ENCODE results near the gene SEC22C. TPM values are rescaled to one million over a fixed set of nuclear protein-coding genes. Genes with fewer than 3 reads are reported as not detected.
A peak's percentile ranks its signal among the peaks of the same experiment; 100 is the strongest.

Gene SEC22C
- total RNA-seq, 4 donors from 2014 or later: 56.0 to 84.4 (median 72.1) TPM

DNA sequence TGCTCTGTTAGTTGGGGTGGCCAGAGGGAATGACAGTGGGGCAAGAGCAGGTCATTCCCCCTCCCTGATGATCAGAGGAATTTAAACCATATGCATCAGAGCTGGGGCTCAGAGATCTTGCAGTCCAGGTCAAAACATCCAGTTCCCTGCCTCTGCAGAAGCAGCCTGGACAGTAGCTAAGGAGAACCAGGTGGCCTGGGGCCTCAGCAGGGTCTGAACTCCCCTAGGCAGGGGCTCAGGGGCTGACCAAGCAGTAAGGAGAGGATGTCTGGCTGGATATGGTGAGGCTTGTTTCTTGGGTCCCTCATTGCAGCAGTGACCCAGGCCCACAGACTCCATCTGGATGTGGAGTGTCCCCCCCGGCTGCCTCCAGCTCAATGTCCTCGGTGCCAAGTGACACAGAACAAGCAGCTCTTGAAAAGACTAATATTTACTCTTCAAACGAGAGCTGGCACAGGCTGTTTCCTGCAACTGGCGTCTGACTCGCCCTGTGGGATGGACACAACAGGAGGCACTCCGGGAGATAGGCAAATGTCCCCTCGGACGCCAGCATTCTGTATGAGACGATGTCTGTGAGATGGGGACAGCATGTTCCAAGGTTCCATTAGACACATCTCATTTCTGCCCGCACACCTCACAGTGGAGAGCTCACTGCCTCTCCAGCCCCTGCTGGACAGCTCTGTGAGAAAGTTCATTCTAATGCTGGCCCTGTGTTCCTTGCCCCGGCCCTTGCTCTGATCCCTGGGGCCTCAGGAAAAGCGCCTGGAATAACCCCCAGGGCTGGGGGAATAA lies 37.1 kb downstream of the SEC22C start:
- Histone ChIP-seq H3K9me3 (no peaks in the 10 kb centered on the region), H3K36me3 (peaks cover 0 to 21% of the 10 kb centered on the region in 2 donors), H3K4me1 (peaks cover 3 to 48% (median 12%) of the 10 kb centered on the region in 3 donors), H3K4me3 (no peak overlapping the region), H3K27me3 (no peaks in the 10 kb centered on the region), H3K27ac (peak overlapping the region in 3 of 4 donors; percentile 63 to 69 (median 68))
- 14 to 60% methylated on average over 1 to 9 of the region's 12 CpGs for WGBS, 2 donors (ENCODE audit: low coverage in 1 of 2)
- ATAC-seq: peak; percentile 65
- TF ChIP-seq, protein P1, sequence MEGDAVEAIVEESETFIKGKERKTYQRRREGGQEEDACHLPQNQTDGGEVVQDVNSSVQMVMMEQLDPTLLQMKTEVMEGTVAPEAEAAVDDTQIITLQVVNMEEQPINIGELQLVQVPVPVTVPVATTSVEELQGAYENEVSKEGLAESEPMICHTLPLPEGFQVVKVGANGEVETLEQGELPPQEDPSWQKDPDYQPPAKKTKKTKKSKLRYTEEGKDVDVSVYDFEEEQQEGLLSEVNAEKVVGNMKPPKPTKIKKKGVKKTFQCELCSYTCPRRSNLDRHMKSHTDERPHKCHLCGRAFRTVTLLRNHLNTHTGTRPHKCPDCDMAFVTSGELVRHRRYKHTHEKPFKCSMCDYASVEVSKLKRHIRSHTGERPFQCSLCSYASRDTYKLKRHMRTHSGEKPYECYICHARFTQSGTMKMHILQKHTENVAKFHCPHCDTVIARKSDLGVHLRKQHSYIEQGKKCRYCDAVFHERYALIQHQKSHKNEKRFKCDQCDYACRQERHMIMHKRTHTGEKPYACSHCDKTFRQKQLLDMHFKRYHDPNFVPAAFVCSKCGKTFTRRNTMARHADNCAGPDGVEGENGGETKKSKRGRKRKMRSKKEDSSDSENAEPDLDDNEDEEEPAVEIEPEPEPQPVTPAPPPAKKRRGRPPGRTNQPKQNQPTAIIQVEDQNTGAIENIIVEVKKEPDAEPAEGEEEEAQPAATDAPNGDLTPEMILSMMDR (IDR thresholded peaks at IDR 0.05): peak in 2 of 4 experiments; percentile 30 to 41
- TF ChIP-seq POLR2AphosphoS5 (IDR thresholded peaks at IDR 0.05): no peak
- TF ChIP-seq EP300 (IDR thresholded peaks at IDR 0.05): no peak
- no peak for TF ChIP-seq POLR2A (IDR thresholded peaks at IDR 0.05)

DNA sequence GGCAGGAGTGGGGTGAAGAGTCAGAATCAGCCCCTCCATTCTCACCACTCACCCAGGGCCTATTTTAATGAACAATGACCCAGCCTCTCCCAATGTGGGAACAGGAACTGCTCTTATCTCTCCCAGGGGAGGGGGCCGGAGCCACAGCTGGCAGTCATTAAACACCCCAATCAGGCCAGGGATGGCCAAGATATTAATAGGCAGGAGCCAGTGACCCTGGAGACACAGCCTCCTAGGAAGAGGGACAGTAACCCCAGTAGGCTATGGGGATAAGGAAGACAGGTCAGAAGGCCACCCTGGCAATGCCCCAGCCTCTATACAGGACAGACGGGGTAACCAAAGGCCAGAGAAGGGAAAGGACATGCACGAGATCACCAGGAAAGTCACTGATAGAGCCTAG lies 40.7 kb downstream of the SEC22C start:
- no peak for ATAC-seq
- no peak for TF ChIP-seq POLR2A (IDR thresholded peaks at IDR 0.05)
- TF ChIP-seq, protein P1 (IDR thresholded peaks at IDR 0.05): no peak
- TF ChIP-seq EP300 (IDR thresholded peaks at IDR 0.05): no peak
- TF ChIP-seq POLR2AphosphoS5 (IDR thresholded peaks at IDR 0.05): no peak
- H3K27ac ChIP-seq: no peak overlapping the region
- no peaks in the 10 kb centered on the region for H3K9me3 ChIP-seq
- peaks cover 3 to 31% (median 12%) of the 10 kb centered on the region in 3 donors for H3K4me1 ChIP-seq
- no peaks in the 10 kb centered on the region for H3K27me3 ChIP-seq
- H3K36me3 ChIP-seq: no peaks in the 10 kb centered on the region
- H3K4me3 ChIP-seq: no peak overlapping the region
- WGBS, 2 donors (ENCODE audit: low coverage in 1 of 2): 47 to 50% methylated on average over 2 of the region's 3 CpGs

DNA sequence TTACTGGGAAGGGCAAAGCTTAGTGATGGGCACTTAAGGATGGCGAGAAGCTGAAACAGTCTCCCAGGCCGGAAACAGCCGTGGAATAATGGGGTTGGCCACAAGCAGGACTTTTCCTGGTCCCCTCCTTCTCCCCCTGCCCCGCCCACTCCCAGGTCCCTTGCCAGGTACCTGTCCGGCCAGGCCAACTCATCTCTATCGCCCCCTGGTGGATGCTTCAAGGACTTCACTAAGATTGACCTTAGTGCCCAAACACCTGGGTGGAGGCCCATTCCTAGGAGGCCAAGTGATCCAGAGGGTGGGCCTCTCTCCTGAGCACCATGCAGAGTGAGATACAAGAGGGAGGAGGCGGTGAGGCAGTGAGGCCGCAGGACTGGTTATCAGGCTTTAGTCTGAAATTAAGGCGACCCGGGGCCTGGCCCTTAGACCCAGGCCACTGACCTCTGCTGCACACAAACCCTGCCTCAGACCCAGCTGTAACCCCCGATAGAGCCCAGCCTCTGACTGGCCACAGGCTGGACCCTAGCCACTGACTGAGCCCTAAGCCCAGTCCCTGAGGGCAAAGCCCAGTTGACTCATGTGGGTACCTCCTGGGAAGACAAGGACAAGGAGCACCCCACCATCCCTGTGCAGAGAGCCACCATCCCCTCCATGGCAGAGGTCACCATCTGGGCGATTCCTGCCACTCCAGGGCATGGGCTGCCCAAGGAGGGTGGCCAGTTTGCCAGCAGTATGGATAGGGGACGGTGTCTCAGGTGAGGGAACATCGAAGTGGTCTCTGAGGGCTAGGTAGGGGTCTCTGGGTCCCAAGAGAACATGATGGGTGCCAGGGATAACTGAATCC lies 41.7 kb downstream of the SEC22C start:
- Histone ChIP-seq H3K27ac (no peak overlapping the region), H3K27me3 (no peaks in the 10 kb centered on the region), H3K4me3 (no peak overlapping the region), H3K4me1 (peaks cover 3 to 22% (median 8%) of the 10 kb centered on the region in 3 donors), H3K9me3 (no peaks in the 10 kb centered on the region), H3K36me3 (no peaks in the 10 kb centered on the region)
- no peak for ATAC-seq
- TF ChIP-seq POLR2AphosphoS5 (IDR thresholded peaks at IDR 0.05) (no peak), POLR2A (IDR thresholded peaks at IDR 0.05) (no peak)
- TF ChIP-seq, protein P1 (IDR thresholded peaks at IDR 0.05): peak in 3 of 4 experiments; percentile 38 to 73 (median 45)
- 100% methylated on average over 1 of the region's 14 CpGs; no CpG with 5 or more reads in 1 of the 2 donors for WGBS, 2 donors (ENCODE audit: low coverage in 1 of 2)

DNA sequence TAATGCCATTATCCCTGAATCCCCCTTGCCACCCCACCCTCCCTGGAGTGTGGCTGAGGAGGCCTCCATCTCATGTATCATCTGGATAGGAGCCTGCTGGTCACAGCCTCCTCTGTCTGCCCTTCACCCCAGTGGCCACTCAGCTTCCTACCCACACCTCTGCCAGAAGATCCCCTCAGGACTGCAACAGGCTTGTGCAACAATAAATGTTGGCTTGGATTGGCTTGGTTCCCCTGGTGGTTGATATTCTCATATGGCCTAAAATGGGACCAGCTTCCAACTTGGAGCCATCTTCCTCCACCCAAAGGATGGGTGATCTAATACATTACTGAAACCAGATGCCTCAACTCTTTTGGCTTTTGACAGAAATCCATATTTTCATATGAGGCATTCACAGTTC lies 44.4 kb downstream of the SEC22C start:
- H3K27ac ChIP-seq: no peak overlapping the region
- peaks cover 0 to 3% (median 0%) of the 10 kb centered on the region in 3 donors for H3K4me1 ChIP-seq
- H3K4me3 ChIP-seq: no peak overlapping the region
- ATAC-seq: no peak
- TF ChIP-seq POLR2AphosphoS5 (IDR thresholded peaks at IDR 0.05) (no peak), EP300 (IDR thresholded peaks at IDR 0.05) (no peak)
- TF ChIP-seq, protein P1 (IDR thresholded peaks at IDR 0.05): no peak
- no peaks in the 10 kb centered on the region for H3K9me3 ChIP-seq
- H3K27me3 ChIP-seq: no peaks in the 10 kb centered on the region
- no peaks in the 10 kb centered on the region for H3K36me3 ChIP-seq
